GM23338 (cell line): ENCODE measurements around the gene DLEU7. TPM values are rescaled to one million over a fixed set of nuclear protein-coding genes. Genes with fewer than 3 reads are reported as not detected.

ENCODE experiments used
- ATAC-seq: fragments of 200-7000 bp; cut with Tn5 transposase; 3 replicates; pipeline ENCODE4 v1.9.1; 2020
- DNase-seq: peaks from one replicate; pipeline ENCODE4 v3.0.0-alpha.2; 2015; ENCODE audit warnings: low spot score
- H2AFZ ChIP-seq: fragments of 200-600 bp; sonication (generic); 2 replicates; pipeline ENCODE4 v1.8.0; 2016; ENCODE audit warnings: antibody characterized with exemption, mild to moderate bottlenecking, moderate library complexity
- H3F3A ChIP-seq: fragments of 200-600 bp; sonication (generic); replicated peaks from 2 replicates; pipeline ENCODE4 v1.8.0; 2017; ENCODE audit warnings: antibody characterized with exemption, mixed run types, low read depth
- H3K27ac ChIP-seq: fragments of 200-600 bp; sonication (generic); 2 replicates; pipeline ENCODE4 v1.6.1; 2016; ENCODE audit warnings: low read depth
- H3K27me3 ChIP-seq: fragments of 200-600 bp; sonication (generic); 2 replicates; pipeline ENCODE4 v1.8.0; 2016; ENCODE audit warnings: mild to moderate bottlenecking, mixed run types, moderate library complexity; ENCODE audit not compliant: insufficient read depth
- H3K36me3 ChIP-seq: fragments of 200-600 bp; sonication (generic); 2 replicates; pipeline ENCODE4 v1.8.0; 2016; ENCODE audit warnings: mild to moderate bottlenecking; ENCODE audit not compliant: insufficient read depth
- H3K4me1 ChIP-seq: fragments of 200-600 bp; sonication (generic); 2 replicates; pipeline ENCODE4 v1.8.0; 2016; ENCODE audit warnings: mild to moderate bottlenecking, moderate library complexity; ENCODE audit not compliant: insufficient read depth
- H3K4me2 ChIP-seq: fragments of 200-600 bp; sonication (generic); 2 replicates; pipeline ENCODE4 v1.7.1; 2017; ENCODE audit warnings: mixed run types
- H3K4me3 ChIP-seq: fragments of 200-600 bp; sonication (generic); 2 replicates; pipeline ENCODE4 v1.6.1; 2016; ENCODE audit warnings: mixed run types
- H3K79me2 ChIP-seq: fragments of 200-600 bp; sonication (generic); replicated peaks from 2 replicates; pipeline ENCODE4 v1.8.0; 2017; ENCODE audit warnings: mild to moderate bottlenecking; ENCODE audit not compliant: insufficient read depth
- H3K9me2 ChIP-seq: fragments of 200-600 bp; sonication (generic); 2 replicates; pipeline ENCODE4 v1.8.0; 2017; ENCODE audit not compliant: insufficient read depth
- H4K20me1 ChIP-seq: fragments of 200-600 bp; sonication (generic); replicated peaks from 2 replicates; pipeline ENCODE4 v1.8.0; 2017; ENCODE audit warnings: mild to moderate bottlenecking; ENCODE audit not compliant: insufficient read depth
- H3K27ac Mint-ChIP-seq: 2 replicates; pipeline ENCODE4 v1.8.0; 2020; ENCODE audit warnings: inconsistent platforms, mild to moderate bottlenecking, moderate library complexity, mixed read lengths
- H3K27me3 Mint-ChIP-seq: 3 replicates; pipeline ENCODE4 v1.8.0; 2022; ENCODE audit warnings: low read depth, mild to moderate bottlenecking, moderate library complexity, mixed read lengths, inconsistent platforms; ENCODE audit not compliant: insufficient read depth, poor library complexity
- H3K36me3 Mint-ChIP-seq: 3 replicates; pipeline ENCODE4 v1.8.0; 2021; ENCODE audit warnings: low read depth, mild to moderate bottlenecking, inconsistent platforms, moderate library complexity, mixed read lengths
- H3K4me1 Mint-ChIP-seq: 3 replicates; pipeline ENCODE4 v1.8.0; 2020; ENCODE audit warnings: mild to moderate bottlenecking, inconsistent platforms, mixed read lengths
- H3K4me3 Mint-ChIP-seq: 3 replicates; pipeline ENCODE4 v1.8.0; 2021; ENCODE audit warnings: moderate library complexity, mild to moderate bottlenecking, inconsistent platforms, mixed read lengths
- H3K9me3 Mint-ChIP-seq: 3 replicates; pipeline ENCODE4 v1.8.0; 2020; ENCODE audit warnings: moderate library complexity, mild to moderate bottlenecking, inconsistent platforms, mixed read lengths
- CREB1 ChIP-seq: fragments of 250-450 bp; sonication (Bioruptor Pico); IDR thresholded peaks from 2 replicates; pipeline ENCODE4 v1.5.0; 2020; ENCODE audit warnings: low read depth, mild to moderate bottlenecking, moderate library complexity
- JUNB ChIP-seq: IDR thresholded peaks from one replicate; pipeline ENCODE4 v1.6.1; 2016; ENCODE audit warnings: antibody characterized with exemption; ENCODE audit not compliant: unreplicated experiment
- ZNF331 ChIP-seq: fragments of 250-450 bp; sonication (Bioruptor Pico); IDR thresholded peaks from 2 replicates; pipeline ENCODE4 v1.5.0; 2020; ENCODE audit warnings: low read depth, mild to moderate bottlenecking, moderate library complexity
- polyA plus RNA-seq: library from polyadenylated mRNA; unstranded; fragments of >200 nt; fragmentation: Nextera tagmentation; extraction: Ambion mirVana; gene quantifications from 2 replicates; pipeline ENCODE4 v1.2.1, GENCODE V29; 2016
- total RNA-seq: library from RNA; depleted of rRNA; stranded (reverse); fragments of >200 nt; shearing (Covaris generic); gene quantifications from 2 replicates; pipeline ENCODE4 v1.2.3, GENCODE V29; 2014
- TF ChIP-seq, protein P1 (sequence below): IDR thresholded peaks from one replicate; pipeline ENCODE4 v1.6.1; 2018; ENCODE audit warnings: antibody characterized with exemption; ENCODE audit not compliant: unreplicated experiment
- TF ChIP-seq, protein P2 (sequence below): fragments of 250-450 bp; sonication (Bioruptor Pico); IDR thresholded peaks from 2 replicates; pipeline ENCODE4 v1.5.0; 2020; ENCODE audit warnings: mild to moderate bottlenecking, moderate library complexity
- TF ChIP-seq, protein P3 (sequence below), 2 experiments: fragments of 200-600 bp in 1 of 2; sonication (generic) in 1 of 2; conservative IDR thresholded peaks; 2 replicates each; pipeline versions ENCODE4 v1.5.1 to v1.6.1; 2016 to 2017; ENCODE audit warnings: antibody characterized with exemption in 2 of 2, low read depth in 2 of 2, mild to moderate bottlenecking in 2 of 2, moderate library complexity in 1 of 2

Gene DLEU7
- total and polyA plus RNA-seq, 2 experiments from 2014 or later: 8.7 to 11.6 TPM

DNA sequence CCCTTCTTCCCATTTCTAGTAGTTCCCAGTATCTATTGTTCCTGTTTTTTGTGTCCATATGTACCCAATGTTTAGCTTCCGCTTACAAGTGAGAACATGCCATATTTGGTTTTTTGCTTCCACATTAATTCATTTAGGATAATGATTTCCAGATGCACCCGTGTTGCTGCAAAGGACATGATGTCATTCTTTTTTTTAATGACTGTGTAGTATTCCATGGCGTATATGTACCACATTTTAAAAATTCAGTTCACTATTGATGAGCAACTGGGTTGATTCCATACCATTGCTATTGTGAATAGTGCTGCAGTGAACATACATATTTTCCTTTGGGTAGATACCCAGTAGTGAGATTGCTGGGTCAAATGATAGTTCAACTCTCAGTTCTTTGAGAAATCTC, 50.5 kb downstream of the DLEU7 start:
- Histone ChIP-seq H3K9me2 (no peaks in the 10 kb centered on the region), H3K27me3 (no peaks in the 10 kb centered on the region), H3K36me3 (no peaks in the 10 kb centered on the region), H3K27ac (no peak overlapping the region), H3K79me2 (no peaks in the 10 kb centered on the region), H3K4me3 (no peak overlapping the region), H3K4me2 (no peak overlapping the region), H3F3A (no peaks in the 10 kb centered on the region), H3K4me1 (peaks cover 2% of the 10 kb centered on the region; the same call in 1 of the 2 replicates), H4K20me1 (no peaks in the 10 kb centered on the region), H2AFZ (no peak overlapping the region)
- Mint-ChIP-seq H3K4me1 (peaks cover 3% of the 10 kb centered on the region), H3K9me3 (no peaks in the 10 kb centered on the region), H3K27ac (no peak overlapping the region), H3K4me3 (no peak overlapping the region), H3K36me3 (no peaks in the 10 kb centered on the region), H3K27me3 (peaks cover 8% of the 10 kb centered on the region)
- DNase-seq (no peak), ATAC-seq (no peak)
- TF ChIP-seq ZNF331 (CRISPR knock-in tag): no peak
- TF ChIP-seq, protein P1, sequence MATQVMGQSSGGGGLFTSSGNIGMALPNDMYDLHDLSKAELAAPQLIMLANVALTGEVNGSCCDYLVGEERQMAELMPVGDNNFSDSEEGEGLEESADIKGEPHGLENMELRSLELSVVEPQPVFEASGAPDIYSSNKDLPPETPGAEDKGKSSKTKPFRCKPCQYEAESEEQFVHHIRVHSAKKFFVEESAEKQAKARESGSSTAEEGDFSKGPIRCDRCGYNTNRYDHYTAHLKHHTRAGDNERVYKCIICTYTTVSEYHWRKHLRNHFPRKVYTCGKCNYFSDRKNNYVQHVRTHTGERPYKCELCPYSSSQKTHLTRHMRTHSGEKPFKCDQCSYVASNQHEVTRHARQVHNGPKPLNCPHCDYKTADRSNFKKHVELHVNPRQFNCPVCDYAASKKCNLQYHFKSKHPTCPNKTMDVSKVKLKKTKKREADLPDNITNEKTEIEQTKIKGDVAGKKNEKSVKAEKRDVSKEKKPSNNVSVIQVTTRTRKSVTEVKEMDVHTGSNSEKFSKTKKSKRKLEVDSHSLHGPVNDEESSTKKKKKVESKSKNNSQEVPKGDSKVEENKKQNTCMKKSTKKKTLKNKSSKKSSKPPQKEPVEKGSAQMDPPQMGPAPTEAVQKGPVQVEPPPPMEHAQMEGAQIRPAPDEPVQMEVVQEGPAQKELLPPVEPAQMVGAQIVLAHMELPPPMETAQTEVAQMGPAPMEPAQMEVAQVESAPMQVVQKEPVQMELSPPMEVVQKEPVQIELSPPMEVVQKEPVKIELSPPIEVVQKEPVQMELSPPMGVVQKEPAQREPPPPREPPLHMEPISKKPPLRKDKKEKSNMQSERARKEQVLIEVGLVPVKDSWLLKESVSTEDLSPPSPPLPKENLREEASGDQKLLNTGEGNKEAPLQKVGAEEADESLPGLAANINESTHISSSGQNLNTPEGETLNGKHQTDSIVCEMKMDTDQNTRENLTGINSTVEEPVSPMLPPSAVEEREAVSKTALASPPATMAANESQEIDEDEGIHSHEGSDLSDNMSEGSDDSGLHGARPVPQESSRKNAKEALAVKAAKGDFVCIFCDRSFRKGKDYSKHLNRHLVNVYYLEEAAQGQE: no peak
- TF ChIP-seq, protein P2, sequence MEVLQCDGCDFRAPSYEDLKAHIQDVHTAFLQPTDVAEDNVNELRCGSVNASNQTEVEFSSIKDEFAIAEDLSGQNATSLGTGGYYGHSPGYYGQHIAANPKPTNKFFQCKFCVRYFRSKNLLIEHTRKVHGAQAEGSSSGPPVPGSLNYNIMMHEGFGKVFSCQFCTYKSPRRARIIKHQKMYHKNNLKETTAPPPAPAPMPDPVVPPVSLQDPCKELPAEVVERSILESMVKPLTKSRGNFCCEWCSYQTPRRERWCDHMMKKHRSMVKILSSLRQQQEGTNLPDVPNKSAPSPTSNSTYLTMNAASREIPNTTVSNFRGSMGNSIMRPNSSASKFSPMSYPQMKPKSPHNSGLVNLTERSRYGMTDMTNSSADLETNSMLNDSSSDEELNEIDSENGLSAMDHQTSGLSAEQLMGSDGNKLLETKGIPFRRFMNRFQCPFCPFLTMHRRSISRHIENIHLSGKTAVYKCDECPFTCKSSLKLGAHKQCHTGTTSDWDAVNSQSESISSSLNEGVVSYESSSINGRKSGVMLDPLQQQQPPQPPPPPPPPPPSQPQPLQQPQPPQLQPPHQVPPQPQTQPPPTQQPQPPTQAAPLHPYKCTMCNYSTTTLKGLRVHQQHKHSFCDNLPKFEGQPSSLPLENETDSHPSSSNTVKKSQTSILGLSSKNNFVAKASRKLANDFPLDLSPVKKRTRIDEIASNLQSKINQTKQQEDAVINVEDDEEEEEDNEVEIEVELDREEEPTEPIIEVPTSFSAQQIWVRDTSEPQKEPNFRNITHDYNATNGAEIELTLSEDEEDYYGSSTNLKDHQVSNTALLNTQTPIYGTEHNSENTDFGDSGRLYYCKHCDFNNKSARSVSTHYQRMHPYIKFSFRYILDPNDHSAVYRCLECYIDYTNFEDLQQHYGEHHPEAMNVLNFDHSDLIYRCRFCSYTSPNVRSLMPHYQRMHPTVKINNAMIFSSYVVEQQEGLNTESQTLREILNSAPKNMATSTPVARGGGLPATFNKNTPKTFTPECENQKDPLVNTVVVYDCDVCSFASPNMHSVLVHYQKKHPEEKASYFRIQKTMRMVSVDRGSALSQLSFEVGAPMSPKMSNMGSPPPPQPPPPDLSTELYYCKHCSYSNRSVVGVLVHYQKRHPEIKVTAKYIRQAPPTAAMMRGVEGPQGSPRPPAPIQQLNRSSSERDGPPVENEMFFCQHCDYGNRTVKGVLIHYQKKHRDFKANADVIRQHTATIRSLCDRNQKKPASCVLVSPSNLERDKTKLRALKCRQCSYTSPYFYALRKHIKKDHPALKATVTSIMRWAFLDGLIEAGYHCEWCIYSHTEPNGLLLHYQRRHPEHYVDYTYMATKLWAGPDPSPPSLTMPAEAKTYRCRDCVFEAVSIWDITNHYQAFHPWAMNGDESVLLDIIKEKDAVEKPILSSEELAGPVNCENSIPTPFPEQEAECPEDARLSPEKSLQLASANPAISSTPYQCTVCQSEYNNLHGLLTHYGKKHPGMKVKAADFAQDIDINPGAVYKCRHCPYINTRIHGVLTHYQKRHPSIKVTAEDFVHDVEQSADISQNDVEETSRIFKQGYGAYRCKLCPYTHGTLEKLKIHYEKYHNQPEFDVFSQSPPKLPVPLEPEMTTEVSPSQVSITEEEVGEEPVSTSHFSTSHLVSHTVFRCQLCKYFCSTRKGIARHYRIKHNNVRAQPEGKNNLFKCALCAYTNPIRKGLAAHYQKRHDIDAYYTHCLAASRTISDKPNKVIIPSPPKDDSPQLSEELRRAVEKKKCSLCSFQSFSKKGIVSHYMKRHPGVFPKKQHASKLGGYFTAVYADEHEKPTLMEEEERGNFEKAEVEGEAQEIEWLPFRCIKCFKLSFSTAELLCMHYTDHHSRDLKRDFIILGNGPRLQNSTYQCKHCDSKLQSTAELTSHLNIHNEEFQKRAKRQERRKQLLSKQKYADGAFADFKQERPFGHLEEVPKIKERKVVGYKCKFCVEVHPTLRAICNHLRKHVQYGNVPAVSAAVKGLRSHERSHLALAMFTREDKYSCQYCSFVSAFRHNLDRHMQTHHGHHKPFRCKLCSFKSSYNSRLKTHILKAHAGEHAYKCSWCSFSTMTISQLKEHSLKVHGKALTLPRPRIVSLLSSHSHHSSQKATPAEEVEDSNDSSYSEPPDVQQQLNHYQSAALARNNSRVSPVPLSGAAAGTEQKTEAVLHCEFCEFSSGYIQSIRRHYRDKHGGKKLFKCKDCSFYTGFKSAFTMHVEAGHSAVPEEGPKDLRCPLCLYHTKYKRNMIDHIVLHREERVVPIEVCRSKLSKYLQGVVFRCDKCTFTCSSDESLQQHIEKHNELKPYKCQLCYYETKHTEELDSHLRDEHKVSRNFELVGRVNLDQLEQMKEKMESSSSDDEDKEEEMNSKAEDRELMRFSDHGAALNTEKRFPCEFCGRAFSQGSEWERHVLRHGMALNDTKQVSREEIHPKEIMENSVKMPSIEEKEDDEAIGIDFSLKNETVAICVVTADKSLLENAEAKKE (CRISPR knock-in tag): no peak
- TF ChIP-seq JUNB: no peak
- TF ChIP-seq, protein P3, sequence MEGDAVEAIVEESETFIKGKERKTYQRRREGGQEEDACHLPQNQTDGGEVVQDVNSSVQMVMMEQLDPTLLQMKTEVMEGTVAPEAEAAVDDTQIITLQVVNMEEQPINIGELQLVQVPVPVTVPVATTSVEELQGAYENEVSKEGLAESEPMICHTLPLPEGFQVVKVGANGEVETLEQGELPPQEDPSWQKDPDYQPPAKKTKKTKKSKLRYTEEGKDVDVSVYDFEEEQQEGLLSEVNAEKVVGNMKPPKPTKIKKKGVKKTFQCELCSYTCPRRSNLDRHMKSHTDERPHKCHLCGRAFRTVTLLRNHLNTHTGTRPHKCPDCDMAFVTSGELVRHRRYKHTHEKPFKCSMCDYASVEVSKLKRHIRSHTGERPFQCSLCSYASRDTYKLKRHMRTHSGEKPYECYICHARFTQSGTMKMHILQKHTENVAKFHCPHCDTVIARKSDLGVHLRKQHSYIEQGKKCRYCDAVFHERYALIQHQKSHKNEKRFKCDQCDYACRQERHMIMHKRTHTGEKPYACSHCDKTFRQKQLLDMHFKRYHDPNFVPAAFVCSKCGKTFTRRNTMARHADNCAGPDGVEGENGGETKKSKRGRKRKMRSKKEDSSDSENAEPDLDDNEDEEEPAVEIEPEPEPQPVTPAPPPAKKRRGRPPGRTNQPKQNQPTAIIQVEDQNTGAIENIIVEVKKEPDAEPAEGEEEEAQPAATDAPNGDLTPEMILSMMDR (conservative IDR thresholded peaks at IDR 0.05; ENCODE audit: low read depth in 2 of 2): no peak
- no peak for TF ChIP-seq CREB1 (CRISPR knock-in tag)
